ENCODE results near the gene TEX30.
"Not testable (repeated sequence)": the region's sequence is repeated elsewhere in the genome, so short reads cannot be mapped to it uniquely, and the experiment has no call there.

Gene TEX30

DNA sequence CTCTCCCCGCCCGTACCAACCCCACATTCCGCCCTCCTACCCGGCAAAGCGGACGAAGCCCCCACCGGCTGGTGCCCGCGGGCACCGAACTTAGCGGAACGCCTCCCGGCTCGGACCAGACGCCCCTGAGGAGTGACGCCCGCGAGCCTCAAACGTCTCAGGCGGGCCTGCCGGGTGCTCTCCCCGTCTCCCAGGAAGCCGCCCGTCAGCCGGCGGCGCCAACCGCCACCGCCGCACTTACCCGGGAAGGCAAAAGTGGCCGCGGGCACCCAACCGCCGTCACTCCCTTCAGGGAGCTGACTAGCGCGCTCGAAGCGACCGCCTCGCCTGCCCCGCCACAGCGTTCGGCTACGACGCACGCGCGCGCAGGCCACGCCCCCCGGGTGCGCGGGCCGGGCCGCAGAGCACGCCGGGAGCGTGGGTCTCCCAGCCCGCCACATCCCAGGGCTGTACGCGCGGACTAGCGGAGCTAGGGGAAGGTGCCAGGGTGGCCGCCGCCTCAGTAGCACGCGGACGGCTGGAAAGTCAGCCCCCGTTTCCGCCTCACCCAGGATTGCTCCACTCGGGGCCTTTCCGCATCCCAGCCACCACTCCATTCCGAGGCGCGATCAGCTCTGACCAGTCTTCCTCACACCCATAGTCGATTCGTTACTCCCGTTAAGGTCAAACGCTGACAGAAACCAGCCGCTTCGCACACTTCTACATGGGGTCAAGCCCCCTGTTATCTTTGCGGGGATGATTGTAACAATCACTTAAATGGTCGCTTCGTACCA, at the start of gene TEX30:
Gene TEX30, minus strand, starts transcription at position 346 of the 773 bp plus-strand sequence. CDS start 3,760 bp downstream, outside the sequence.
- peak; percentile 8 to 29 for DNase-seq

DNA sequence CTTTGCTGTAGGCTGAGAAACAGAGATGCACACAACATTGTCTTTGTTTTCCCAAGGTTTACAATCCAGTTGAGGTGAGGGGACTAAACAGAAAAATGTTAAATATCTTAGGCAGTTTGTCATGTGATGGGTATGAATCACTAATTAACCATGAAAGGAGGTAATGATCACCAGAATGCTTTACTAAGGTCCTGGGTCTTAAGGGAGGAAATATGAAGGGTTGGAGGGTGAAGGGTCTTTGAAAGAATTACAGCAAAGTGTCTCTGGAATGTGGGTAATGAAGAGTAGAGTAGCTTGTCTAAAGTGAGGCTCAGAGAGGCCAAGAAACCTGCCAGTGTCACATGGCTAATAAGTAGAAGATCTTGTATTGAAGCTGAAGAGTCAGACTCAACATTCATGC, 44.3 kb upstream of the TEX30 start:
- no peak for DNase-seq

DNA sequence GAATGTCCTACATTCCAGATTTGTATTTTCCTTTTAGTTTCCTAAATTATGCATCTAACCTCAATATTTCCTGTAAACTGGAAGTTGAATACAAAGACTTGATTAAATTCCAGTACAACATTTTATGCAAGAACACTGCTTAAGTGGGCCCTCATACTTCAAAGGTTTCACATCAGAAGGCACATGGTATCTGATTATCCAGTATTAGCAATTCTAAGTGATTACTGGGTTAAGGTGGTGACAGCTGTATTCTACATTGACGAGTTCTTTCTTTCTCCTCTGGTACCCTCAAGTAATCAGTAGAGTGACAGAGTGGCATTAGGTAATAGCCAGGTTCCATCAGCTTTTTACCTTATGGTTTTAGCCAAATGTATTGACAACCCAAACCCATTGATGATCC, 43.7 kb upstream of the TEX30 start:
- no peak for DNase-seq

DNA sequence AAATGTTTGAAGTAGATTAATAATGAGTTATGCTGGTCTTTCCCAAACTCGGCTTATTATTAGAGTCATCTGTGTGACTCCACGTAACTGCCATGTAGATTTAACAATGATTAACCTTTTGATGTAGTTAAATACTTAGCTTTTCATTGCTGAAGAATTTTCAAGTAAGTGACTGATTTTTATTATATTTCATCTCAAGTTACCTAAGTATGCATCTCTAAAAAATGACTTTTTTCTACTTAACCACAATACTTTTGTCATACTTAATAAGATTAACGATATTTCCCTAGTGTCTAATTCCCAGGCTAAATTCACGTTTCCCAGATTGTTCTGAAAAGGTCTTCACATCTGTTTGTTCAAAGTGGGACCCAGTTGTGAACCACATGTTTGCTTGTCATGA, 43.1 kb upstream of the TEX30 start:
- DNase-seq: no peak

DNA sequence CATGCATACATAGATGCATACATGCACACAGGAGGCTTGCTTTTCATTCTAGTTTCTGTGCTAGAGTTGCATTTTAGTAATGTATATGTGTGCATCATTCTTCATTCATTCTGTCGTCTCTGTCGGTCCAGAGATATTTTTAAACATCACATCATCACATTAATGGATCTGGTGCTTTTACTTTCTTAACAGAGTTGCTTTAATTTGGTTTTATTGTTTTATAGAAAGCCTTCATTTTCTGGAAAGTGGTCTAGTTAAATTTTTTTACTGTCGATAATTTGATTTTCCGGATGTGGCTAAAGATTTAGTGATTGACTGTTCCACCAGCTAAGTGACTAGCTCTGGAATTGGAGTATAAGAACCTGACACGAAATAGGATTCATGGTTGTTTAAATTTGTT, 42.2 kb upstream of the TEX30 start:
- DNase-seq: no peak

DNA sequence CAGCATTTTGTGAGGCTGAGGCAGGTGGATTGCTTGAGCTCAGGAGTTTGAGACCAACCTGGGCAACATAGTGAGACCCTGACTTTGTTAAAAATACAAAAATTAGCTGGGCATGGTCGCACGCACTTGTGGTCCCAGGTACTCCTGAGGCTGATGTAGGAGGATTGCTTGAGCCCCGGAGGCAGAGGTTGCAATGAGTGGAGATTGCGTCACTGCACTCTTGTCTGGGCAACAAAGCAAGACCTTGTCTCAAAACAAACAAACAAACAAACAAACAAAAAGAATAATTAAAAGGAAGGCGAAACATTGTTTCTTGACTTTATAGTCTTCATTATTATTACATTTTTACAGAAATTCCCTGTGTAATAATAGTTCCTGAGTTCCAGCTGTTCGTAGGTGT, 41.2 kb upstream of the TEX30 start:
- DNase-seq: no peak

DNA sequence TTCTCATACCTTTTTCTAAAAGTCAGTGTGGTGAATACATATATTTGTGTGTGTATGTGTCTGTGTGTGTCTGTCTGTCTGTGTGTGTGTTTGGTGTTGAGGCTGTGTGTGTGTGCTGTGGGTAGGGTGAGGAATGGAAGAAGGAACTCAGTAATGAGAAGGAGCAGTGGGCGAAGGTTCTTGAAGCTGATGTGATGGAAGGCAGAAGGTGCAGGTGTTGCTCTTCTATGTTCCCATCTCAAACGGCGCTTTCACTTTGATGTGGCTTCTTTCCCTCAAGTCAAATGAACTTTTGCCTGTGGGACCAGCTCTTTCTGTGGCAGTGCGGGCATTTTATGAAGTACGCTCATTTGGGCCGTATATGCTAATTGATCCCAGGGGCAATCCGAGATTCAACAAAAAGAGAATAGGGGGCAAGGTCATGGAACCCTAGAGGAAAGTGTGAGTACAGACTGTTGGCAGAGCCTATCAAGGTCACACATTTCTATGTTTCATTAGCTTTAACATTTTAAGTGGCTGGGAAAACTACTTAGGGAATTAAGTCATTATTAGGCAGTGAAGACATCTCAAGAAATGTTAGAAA, 40.5 kb upstream of the TEX30 start:
- DNase-seq: no peak

DNA sequence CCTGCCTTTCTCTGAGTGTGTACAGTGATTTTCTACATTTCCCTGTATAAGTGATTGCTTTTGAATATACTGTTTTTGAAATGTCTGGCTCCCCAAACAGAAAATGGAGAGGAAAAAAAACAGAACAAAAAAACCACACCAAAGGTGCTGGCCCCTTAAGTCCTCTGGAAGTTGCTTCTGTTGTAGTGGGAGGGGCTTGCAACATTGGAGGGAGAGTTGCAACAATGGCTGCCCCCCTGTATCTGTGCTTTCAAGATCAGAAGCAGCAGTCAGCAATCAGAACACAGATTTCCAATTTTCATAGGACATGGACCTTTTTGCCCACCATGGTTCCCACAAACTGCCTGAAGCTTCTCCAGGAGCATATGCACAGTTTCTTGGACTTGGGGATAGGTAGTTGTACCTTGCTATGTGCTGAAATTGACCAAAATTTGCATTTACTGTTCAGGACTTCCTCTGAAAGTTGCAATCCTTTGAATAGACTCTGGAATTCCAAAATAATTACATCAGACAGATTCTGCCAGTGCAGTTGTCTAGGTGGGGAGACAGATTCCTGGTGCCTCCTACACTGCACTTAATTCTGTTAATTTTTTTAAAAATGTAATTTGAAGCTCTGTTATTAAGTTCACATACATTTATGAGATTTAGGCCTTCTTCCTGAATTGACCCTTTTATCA, 39.2 kb upstream of the TEX30 start:
- DNase-seq: no peak

DNA sequence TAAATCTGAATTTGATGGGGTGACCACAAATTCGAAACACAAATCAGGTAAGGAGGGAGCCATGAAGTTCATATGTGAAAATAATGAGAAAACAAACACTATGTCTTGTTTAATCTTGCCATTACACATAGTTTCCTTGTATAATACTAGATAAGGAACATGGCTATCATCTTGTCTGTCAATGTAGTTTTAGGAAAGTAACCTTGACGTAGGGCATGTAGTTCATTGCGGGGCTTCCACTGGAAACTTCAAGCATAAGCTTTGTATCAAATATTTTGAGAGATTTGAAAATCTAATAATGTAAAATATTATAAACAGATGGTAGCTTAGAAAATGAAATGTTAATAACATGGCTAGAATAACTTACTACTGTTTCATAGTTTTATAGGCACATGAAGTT, 34.1 kb upstream of the TEX30 start:
- DNase-seq: no peak

DNA sequence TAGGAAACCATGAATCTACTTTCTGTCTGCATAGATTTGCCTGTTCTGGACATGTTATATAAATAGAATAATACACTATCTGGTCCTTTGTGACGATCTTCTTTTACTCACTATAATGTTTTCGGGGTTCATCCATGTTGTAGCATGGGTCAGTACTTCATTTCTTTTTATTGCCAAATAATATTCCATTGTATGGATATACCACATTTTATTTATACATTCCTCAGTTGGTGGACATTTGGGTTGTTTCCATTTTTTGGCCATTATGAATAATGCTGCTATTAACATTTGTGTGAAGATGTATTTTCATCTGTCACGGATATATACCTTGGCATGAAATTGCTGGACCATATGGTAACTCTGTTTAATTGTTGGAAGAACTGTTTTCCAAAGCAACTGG, 32.1 kb upstream of the TEX30 start:
- no peak for DNase-seq

DNA sequence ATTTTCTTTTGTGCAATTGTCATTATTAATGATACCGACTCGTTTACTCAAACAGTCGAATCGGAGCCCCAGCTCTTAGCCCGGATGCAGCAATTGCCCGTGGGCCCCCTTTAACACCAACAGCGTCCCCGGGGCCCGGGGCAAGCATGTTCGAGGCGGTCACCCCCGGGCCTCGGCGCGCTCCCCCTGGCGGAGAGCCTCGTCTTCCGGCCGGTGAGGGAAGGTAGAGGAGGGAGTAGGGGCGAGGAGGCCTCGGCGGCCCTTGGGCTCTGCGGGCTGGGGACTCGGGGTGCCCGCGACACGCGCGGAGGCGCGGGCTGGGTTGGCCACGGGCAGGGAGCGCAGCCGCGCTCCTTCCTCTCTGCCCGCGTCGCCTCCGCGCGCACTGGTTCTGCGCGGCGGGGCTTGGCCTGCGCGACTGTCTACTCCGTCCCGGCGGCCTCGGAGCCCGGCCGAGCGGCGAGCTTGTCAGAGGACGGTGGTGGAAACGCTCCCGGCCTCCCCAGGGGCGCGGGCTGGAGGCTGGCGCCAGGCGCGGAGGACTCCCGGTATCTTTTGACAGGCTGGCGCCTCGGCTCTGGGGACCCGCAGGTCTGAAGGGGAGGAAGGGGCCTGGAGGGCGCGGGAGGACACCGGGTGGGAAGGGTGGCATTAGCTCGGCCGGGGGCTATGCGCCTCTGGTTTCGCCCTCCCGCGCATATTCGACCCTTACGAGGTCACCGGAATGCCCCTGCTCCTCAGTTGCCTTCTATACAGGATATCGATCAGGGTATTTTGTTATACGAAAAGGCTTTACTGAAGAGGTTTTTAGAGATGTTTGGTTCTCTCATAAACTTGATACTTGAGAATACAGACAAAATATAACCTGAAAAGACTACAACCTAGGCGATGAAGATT, 26.8 kb upstream of the TEX30 start:
- DNase-seq: peak in 1 of 2 experiments; percentile 17

DNA sequence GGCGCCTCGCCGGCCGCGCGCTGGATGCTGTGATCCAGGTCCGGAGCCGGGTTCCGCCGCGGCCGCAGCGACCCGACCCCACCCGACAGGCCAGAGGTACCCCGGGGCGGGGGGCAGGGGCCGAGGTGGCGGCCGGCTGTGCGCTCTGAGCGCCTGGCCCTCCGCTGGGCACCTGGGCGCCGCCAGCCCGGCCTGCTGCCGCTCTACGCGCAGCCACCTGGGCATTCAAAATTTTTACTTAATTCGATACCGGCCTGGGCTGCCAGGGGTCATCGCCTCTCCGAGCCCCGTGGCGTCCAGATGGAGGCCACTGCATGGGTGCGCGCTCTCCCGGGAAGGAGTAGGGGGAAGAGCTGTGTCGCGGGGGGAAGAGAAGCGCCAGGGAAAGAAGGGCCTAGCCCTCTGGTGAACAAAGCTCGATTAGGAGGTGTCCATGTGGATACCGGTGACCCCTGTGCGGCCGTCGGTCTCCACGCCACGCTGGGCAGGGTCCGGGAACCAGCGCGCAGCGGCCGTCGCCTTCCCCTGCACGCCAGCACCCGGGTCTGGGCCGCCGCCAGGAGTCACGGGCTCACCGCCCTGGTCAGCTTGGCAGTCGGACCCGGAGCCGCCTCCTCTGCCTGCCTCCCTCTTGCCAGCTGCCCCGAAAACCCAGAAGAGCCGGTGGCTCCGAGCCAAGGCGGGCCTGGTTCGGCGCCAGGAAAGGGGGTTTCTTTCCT, 26.0 kb upstream of the TEX30 start:
- DNase-seq: no peak

DNA sequence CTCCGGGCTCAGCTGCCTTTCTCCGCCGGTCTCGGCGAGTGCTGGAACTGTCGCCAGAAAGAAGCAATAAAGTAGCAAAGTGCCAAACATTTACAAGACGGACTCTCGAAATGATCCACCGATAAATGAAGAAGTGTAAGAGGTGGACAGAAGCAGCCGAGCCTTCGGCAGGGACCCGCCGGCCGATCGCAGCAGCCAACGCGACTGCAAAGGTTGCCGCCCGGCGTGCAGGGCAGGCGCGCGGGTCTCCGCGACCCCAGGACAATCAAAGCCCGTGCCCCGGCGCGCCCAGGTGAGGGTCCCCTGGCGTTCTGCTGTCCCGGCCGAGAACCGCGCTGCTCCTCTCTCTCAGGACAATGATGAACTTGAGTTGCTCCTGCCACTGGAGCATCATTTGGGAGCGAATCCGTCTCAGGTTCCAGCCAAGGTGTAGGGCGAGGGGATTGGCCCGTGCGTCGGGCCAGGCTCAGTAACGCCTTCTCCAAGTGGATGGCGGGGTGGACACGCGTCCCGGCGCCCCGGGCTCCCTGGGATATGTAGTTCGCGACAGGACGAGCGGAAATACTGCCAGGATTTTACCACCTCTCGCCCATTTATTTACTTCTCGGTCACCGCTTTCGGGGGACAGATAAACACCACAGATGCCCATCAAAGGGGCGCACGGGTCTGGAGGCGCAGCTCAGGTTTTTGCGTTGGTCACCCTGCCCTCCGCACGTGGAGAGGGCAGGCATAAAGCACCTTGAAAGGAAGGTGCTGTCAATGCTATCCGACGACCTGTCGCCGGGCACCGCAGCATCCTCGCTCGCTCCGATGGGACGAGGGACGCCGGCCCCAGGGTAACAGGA, 25.2 kb upstream of the TEX30 start, which contains the start of the genes BIVM and POGLUT2:
Gene BIVM, plus strand, starts transcription at position 539 of the 845 bp plus-strand sequence. CDS start 8,149 bp downstream, outside the sequence.
Gene POGLUT2, minus strand, starts transcription at position 396 of the 845 bp plus-strand sequence. Its CDS starts 306 bp downstream, at position 90.
- peak; percentile 27 to 53 for DNase-seq

DNA sequence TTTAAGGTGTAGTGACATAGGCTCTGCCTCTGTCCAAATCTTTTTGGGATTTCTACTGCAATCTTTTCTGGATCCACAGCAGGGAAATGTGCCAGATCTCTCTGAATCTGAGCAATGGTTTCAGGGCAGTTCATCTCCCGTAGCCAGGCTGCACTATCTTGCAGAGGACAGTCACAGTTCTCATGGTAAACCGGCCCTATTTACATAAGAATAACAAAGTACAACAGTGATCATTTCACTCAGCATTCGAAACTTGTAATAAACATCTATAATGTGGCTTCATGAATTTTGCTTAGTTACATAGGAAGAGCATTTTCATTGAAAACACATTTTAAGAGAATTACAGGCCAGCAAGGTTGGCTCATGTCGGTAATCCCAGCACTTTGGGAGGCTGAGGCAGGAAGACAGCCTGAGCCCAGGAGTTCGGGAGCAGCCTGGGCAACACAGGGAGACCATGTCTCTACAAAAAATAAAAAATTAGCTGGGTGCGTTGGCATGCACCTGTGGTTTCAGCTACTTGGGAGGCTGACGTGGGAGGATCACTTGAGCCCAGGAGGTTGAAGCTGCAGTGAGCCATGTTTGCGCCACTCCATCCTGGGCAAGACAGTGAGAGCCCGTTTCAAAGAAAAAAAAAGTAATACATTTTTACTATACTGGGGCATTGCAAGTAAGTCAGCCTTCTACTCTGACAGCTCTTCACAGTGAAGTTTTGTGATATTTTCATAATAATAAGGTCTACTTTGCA, 20.2 kb upstream of the TEX30 start:
- no peak for DNase-seq

DNA sequence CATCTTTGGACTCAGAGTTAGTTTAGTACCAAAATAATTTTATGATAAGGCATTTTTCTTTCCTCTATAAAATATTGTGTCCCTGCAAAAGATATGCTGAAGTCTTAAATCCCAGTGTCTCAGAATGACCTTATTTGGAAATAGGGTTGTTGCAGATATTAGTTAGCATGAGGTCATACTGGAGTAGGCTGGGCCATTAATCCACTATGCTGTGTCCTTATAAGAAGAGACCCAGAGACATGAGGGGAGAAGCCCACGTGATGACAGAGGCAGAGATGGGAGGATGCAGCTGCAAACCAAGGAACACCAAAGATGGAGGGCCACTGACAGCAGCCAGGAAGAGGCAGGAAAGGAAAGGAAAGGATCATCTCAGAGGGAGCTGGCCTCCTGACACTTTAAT, 18.8 kb upstream of the TEX30 start:
- DNase-seq: no peak

DNA sequence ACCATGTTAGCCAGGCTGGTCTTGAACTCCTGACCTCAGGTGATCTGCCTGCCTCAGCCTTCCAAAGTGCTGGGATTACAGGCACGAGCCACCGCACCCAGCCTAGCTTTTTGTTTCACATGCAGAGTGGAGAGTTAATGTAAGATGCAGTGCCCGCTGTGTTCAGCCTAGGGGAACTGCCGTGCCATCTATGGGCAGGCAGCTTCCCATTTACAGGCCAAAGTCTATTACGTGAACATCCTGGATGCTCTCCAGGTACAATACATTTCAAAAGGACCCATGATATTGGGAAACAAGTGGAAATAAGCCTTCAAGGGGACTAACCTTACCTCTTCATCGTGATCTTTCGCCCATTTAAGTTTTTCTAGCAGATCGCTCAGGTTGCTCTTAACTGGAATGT, 15.1 kb upstream of the TEX30 start:
- no peak for DNase-seq

DNA sequence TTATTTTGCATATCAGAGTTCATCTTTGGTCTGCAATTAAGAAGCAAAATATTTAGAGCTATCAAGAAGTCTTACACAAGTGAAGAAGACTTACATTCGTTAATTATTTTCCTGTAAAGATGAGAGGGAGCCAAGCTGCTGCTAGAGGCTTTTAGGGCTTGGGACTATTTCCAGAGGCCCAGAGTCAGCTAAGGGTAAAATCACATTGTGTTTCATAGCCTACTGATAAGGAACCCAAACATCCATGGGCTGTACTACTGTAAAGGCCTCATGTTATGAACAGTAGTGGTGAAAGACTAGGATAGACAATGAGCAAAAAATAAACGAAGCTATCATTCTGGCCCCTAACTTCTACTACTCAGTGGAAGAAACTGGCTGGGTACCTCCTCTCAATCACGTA, 10.9 kb upstream of the TEX30 start:
- no peak for DNase-seq

DNA sequence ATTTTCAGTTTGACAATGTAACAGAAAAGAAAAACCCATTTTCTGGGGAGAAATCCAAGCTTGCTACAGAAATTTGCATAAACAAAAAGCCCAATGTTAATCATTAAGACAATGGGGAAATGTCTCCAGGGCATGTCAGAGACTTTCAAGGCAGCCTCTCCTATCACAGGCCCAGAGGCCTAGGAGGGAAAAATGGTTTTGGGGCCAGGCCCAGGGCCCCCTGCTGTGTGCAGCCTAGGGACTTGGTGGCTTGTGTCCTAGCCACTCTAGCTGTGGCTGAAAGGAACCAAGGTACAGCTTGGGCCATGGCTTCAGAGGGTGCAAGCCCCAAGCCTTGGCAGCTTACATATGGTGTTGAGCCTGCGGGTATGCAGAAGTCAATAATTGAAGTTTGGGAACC, 8.0 kb upstream of the TEX30 start:
- no peak for DNase-seq

DNA sequence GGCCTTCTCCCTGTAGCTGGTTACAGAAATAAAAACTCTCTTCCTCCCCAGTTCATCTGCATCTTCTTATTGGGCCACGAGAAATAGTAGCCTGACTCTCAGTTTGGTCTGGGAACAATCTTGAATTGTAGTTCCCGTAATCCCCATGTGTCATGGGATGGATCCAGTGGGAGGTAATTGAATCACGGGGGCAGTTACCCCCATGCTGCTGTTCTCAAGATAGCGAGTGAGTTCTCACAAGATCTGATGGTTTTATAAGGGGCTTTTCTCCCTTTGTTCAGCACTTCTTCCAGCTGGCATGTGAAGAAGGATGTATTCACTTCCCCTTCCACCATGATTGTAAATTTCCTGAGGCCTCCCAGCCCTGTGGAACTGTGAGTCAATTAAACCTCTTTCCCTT, 7.1 kb upstream of the TEX30 start:
- not testable (repeated sequence) for DNase-seq

DNA sequence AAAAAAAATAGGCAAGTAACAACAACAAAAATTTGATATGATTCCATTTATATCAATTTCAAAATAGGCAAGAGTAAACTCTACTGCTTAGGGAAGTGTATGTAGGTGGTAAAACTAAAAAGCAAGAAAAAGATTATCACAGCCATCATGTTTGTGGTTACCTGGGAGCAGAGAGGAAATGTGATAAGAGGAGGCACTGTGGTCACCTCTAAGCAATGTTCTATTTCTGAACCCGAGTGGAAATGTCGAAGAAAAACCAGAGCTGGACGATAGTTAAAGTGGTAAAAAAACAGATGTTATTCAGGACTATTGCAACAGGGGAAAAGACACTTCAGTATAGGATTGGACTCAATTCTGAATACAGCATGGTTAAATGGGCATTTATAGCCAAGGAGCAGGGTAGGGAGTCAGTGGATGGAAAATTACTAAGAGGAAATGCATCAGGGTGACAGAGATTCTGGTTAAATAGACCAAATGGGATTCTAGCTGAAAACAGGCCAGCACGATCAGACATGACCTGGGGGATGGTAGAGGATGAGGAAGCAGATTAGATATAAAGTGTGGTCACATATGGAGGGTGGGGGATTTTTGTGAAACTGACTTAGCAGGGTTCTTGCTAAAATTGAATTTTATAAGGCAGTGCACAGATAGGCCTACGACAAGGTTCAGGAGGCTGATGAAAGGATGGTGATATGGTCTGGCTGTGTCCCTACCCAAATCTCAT, 6.0 kb upstream of the TEX30 start:
- no peak for DNase-seq
